ENCODE data around the gene RPL39. TPM values are rescaled to one million over a fixed set of nuclear protein-coding genes. Genes with fewer than 3 reads are reported as not detected.
"Not testable (repeated sequence)": the region's sequence is repeated elsewhere in the genome, so short reads cannot be mapped to it uniquely, and the experiment has no call there.

Gene RPL39
- total RNA-seq, 1 donor from 2014 or later: 1,906 TPM

DNA sequence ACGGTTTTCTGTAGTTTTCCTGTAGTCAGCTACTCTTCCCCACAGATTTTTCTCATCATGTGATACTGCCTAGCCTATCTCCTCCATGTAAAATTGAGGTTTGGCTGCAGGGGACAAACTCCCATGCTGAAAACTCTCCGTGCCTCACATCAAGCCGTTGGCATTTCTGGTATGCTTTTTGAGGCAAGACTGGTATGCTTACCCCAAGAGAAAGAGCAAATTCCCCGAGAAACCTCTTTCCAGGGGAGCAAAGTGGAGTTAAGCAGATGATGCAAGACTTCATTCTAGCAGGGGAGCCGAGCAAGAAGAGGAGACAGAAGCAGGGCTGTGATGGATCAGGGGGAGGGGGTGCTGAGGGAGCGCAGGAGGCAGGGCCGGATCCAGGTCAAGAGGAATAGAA is 28.2 kb downstream of the RPL39 start:
- DNase-seq (ENCODE audit: low spot score): no peak

DNA sequence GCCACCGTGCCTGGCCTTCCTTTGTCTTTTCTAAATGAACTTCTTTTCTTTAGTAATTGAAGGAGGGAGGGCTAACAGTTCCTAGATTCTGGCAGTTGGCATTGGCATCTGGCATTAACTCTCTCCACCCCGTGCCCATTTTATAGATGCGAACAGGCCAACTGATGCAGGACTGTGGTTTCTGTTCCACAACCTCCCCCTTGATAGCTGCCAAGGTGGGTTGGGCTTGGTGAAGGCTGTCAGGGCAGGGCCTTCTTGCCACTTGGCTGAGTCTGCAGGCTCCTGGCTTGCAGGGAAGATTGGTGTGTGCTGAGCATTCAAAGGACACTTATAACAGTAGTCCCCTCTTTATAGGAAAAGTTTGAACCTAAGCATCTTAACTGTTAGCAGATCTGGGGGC is 28.7 kb downstream of the RPL39 start:
- no peak for DNase-seq (ENCODE audit: low spot score)

DNA sequence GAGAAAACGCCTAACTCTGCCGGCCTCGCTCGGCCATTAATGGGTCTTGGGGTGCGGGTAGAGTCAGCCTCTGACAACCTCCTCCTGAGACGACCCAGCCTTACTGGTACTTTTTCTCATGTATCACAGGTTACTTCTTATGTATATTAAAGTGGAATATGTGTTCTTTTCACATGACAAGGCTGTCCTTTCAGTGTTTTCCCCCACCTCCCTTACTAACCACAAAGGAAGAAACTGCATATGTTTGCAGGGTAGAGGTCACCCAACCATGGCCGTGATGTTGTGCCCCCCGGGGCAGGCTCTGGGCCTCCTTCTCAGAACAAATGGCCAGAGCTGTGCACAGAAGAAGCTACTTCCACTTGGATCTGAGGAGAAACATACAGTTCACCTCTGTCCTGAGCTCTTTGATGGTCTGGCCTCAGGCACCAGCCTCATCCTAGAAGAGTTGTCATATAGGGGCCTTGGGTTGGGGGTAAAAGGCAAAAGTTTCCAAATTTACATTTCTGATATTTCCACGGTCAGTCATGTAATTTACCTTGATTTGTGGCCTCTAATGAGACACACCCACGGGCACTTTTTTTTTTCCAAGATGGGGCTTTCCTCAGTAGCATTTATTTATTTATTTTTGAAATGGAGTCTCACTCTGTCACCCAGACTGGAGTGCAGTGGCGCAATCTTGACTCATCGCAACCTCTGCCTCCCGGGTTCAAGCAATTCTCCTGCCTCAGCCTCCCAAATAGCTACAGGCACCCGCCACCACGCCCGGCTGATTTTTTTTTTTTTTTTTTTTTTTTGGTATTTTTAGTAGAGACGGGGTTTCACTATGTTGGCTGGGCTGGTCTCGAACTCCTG is 31.2 kb downstream of the RPL39 start:
- no peak for DNase-seq (ENCODE audit: low spot score)

DNA sequence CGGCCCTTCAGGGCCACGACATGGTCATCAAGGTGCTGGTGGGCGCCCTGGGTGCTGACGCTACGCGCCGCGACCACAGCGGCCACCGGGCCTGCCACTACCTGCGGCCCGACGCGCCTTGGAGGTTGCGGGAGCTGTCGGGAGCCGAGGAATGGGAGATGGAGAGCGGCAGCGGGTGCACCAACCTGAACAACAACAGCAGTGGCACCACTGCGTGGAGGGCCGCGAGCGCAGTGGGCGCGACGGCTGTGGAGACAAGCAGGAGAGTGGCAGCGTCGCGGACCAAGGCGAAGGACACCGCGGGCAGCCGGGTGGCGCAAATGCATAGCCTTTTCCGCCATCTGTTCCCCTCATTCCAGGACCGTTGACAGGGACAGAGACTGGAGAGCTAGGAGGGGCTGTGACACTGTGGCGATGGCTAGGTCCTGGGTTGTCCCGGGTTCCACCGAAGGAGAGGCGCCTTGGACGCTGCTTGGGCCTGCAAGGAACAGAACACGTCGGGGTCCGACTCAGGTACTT is 32.1 kb downstream of the RPL39 start:
- no peak for DNase-seq (ENCODE audit: low spot score)

DNA sequence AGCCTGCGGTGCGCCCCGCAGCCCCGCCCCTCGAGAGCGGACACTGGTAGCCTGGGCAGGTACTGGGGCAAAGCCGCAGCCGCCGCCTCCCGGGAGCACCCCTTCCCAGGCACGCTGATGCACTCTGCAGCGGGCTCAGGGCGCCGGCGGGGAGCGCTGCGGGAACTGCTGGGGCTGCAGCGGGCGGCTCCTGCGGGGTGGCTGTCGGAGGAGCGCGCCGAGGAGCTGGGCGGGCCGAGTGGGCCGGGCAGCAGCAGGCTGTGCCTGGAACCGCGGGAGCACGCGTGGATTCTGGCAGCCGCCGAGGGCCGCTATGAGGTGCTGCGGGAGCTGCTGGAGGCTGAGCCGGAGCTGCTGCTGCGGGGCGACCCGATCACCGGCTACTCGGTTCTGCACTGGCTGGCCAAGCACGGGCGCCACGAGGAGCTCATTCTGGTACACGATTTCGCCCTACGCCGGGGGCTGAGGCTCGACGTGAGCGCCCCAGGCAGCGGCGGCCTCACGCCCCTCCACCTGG is 32.6 kb downstream of the RPL39 start:
- no peak for DNase-seq (ENCODE audit: low spot score)

DNA sequence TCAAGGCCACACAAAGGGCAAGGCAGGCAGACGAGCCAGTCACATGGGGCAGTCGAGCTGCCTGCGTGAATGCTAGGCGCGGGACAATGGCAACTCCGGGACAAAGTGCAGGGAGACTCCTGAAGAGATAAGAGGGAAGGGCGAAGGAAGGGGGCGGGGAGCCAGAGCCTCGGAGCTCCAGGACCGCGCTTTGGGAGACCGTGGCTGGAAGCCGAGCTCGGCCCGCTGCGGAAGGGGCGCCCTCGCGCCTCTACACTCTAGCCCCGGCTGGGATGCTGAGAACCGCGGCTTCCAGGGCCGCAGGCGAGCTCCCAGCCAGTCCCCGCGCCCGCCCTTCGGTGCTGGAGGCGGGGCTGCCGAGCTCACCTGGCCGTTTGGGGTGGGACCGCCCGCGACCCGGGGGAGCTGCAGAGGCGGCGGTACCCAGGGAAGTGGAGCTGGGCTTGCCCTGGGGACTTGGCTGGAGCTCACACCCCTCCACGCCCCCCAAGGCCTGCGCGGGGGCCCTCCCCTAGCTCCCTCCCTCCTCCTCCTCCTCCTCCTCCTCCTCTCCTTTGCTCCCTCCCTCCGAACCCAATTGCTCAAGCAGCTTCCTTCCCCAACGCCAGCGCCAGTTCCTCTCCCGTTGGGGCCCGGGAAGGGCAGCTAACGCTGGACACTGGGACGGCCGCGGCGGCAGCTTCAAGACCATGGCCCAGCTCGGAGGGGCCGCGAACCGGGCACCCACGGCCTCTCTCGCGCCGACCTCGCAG is 33.3 kb downstream of the RPL39 start, which contains the start of gene SOWAHD:
SOWAHD (plus strand) TSS at position 610 of the 752 bp plus-strand sequence; CDS start at position 690, 80 bp downstream.
- DNase-seq (ENCODE audit: low spot score): no peak

DNA sequence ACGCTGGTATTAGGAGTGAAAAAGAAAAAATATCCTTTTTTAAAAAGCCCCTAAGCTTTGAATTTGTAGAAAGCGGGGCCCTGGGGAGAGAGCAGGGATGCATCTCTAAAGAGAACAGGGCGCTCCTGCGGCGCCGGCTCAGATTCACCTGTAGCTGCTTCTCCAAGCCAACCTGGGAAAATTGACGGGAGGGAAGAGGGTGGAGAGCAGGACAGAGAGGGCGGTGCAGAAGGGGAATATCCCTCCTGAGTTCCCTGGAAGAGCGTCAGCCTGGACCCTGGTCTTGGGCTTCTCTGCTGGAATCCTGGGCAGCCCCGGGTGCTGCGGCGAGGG is 33.8 kb downstream of the RPL39 start:
- DNase-seq (ENCODE audit: low spot score): no peak

DNA sequence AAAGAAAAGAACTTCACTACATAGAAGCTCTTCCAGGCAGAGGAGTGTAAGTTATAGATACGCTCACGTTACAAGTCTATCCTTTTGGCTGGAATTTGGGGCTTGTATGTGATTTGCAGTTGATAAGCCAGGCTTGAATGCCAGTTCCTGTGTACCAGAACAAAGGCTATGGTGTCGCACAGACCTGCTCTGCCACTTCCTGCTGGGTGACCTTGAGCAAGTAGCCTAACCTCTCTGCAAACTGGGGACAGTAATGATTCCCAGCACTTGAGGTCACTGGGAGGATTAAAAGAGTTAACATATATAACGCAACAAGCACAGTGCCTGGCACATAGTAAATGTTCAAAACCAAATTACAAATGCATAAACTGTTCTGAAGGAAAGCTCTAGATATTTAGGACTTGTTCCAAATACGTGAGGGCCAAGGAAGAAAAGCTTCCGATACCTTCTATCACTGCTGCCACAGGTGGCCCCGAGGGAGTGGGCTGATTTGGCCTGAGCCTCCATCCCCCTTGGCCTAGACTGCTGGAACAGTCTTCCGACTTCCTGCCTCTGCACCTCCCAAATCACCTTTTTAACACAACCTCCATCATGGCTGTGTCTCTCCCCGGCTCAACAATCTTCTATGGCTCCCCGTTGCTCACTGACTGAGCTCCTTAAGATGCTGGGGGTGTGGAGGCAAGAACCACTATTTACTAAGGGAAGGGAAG is 34.3 kb downstream of the RPL39 start:
- DNase-seq (ENCODE audit: low spot score): no peak

DNA sequence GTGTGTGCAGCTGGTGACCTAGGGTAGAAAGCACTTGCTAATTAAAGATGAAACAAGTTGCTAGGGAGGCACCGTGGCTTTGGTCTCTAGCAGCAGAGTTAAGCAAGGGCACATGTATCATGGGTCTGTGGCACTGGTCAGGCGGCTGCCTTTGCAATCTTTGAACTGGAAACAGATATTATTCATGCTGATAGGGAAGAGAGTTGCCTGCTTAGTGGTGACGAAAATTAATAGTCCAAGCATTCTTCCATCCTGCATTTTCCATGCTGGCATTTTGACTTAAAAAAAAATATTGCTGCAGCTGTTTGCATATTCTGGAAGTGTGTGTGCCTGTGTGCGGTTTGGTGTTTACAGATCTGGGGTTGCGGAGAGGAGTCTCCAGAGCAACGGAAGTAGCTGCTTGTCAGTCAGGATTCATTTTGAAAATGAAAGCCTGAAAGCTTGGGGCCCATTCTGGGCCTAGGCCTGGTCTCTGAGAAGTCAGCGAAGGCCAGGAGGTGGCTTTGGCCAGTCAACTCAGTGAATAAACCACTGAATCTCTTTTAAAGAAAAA is 35.4 kb downstream of the RPL39 start:
- no peak for DNase-seq (ENCODE audit: low spot score)

DNA sequence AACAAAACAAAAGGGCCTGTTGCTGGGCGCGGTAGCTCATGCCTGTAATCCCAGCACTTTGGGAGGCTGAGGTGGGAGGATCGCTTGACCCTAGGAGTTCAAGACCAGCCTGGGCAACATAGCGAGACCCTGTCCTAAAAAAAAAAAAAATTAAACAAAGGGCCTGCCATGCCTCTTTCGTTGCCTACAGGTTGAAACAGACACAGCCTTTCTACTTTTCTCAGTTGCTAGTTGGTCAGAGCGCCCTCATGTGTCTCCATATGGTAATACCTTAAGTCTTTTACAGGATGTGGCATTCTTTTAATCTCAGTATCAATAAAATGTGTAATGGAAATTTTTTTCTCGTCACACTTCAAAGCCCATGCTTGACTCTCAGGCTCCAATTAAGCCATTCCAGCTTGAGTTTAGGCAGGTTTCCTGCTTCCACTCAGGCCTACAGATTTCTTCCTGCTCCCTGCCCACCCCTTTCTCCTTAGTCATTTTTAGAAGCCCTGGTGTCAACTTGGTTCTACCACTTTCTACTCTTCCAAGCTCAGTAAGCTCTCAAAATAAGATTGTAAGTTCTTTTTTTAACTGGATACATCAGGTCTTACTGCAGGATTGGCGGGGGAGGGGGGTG is 37.7 kb downstream of the RPL39 start:
- DNase-seq (ENCODE audit: low spot score): no peak

DNA sequence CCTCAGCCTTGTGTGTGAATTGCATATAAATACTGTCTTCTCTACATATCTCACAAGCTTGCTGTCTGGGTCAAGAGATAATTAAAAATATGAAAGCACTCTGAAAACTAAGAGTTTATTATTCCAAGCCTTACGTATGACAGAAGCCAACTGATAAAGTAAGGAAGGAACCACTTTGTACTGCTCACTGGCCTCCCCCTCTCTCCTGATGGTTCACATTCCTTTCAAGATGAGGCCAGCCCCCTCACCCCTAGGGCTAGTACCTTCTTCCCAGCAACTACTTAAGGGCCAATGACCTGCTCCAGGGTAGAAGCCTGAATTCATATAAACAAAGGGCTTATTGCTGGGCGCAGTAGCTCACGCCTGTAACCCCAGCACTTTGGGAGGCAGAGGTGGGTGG is 38.4 kb downstream of the RPL39 start:
- DNase-seq (ENCODE audit: low spot score): no peak

DNA sequence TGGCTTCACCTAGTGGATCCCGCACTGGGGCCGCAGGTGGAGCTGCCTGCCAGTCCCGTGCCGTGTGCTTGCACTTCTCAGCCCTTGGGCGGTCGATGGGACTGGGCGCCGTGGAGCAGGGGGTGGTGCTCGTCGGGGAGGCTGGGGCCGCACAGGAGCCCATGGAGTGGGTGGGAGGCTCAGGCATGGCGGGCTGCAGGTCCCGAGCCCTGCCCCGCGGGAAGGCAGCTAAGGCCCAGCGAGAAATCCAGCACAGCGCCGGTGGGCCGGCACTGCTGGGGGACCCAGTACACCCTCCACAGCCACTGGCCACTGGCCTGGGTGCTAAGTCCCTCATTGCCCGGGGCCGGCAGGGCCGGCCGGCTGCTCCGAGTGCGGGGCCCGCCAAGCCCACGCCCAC is 40.7 kb downstream of the RPL39 start:
- DNase-seq (ENCODE audit: low spot score): not testable (repeated sequence)

DNA sequence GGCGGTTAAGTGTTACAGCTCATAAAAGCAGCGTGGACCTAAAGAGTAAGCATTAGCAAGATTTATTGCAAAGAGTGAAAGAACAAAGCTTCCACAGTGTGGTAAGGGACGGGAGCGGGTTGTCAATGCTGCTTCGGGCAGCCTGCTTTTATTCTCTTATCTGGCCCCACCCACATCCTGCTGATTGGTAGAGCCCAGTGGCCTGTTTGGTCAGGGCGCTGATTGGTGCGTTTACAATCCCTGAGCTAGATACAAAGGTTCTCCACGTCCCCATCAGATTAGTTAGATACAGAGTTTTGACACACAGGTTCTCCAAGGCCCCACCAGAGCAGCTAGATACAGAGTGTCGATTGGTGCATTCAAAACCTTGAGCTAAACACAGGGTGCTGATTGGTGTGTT is 41.3 kb downstream of the RPL39 start:
- DNase-seq (ENCODE audit: low spot score): not testable (repeated sequence)

DNA sequence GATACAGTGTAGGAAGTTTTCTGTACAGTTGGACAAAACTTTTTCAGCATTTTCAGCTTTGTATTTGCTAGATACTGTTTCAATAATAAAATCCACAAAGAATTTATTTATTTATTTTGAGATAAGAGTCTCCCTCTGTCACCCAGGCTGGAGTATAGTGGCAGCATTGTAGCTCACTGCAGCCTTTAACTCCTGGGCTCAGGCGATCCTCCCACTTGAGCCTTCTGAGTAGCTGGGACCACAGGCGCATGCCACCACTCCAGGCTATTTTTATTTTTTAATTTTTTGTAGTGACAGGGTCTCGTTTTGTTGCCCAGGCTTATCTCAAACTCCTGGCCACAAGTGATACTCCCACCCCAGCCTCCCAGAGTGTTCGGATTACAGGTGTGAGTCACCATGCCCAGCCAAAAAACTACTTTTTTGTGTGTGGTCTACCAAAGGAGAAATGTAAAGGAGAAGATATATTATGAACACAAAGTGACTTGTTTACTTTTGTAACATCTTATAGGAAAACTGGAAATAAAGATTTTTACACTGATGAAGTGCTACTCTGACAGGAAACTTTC is 46.1 kb downstream of the RPL39 start:
- no peak for DNase-seq (ENCODE audit: low spot score)

DNA sequence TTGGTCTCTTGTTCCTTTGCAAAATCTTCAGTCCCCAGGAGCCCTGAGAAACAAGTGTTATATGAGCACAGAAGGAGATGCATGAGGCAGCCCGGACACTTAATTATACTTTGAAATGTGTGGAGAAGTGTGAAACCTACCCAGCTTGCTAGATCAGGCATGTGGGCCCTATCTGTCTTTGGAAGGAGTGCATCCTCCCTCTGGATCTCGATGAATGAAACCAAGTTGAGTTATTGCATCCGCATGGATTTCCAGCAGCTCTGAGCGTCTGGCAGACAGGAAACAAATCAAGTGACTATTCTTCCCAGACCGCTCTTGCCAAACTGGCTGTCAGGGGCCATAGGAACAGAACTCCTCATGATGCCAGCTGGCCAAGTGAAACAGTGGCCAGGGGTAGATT is 52.7 kb downstream of the RPL39 start:
- no peak for DNase-seq (ENCODE audit: low spot score)

Other genes starting within 250 kb of the RPL39 start
- gene STEEP1, start 226.2 kb downstream of the RPL39 start, total RNA-seq: 27.9 TPM
- 39.9 TPM for gene UBE2A, start 217.1 kb downstream of the RPL39 start, total RNA-seq
- gene NKRF, start 185.2 kb downstream of the RPL39 start, total RNA-seq: 12.2 TPM
- 19.0 TPM for gene SEPTIN6, start 98.5 kb downstream of the RPL39 start, total RNA-seq
- gene SOWAHD, start 33.0 kb downstream of the RPL39 start, total RNA-seq: 0.57 TPM
- 7.0 TPM for gene UPF3B, start 61.3 kb upstream of the RPL39 start, total RNA-seq
- gene RNF113A, start 80.1 kb upstream of the RPL39 start, total RNA-seq: 13.0 TPM
- gene NDUFA1, start 80.2 kb upstream of the RPL39 start, total RNA-seq: 71.7 TPM
- gene AKAP14, start 104.3 kb upstream of the RPL39 start, total RNA-seq: not detected
- 8.0 TPM for gene NKAP, start 152.1 kb upstream of the RPL39 start, total RNA-seq